H1 (cell line): Measurements from ENCODE around the gene ELL2. TPM values are rescaled to one million over a fixed set of nuclear protein-coding genes. Genes with fewer than 3 reads are reported as not detected.

Experiments used
- CTCF ChIA-PET: fragments of 300-600 bp; sonication (Branson Sonifier 250); formaldehyde crosslinking; loops from one replicate; lab custom pipeline; 2021; ENCODE audit not compliant: partially characterized antibody; lab: Charles Lee
- POLR2A ChIA-PET: fragments of 300-600 bp; sonication (Branson Sonifier 250); formaldehyde crosslinking; loops from one replicate; lab custom pipeline; 2021; ENCODE audit warnings: inconsistent platforms; ENCODE audit not compliant: partially characterized antibody; lab: Charles Lee
- DNase-seq, 2 experiments: peaks; one replicate each; pipeline versions ENCODE4 v3.0.0 to v3.0.0-alpha.2; 2010 to 2022; ENCODE audit warnings: low spot score in 2 of 2, low read depth in 1 of 2, mixed read lengths in 1 of 2
- FAIRE-seq: peaks from 2 replicates; lab custom pipeline; 2011; peaks lifted over from hg19 to GRCh38; lab: Jason Lieb, UNC
- H2AFZ ChIP-seq: 2 replicates; pipeline ENCODE4 v1.8.1; 2012; ENCODE audit warnings: low read length, inconsistent platforms
- H2AK5ac ChIP-seq: 2 replicates; pipeline ENCODE4 v1.6.1; 2013; ENCODE audit warnings: low read depth, low read length
- H2BK120ac ChIP-seq: replicated peaks from 2 replicates; pipeline ENCODE3; 2013; ENCODE audit warnings: low read depth, low read length, inconsistent platforms
- H2BK12ac ChIP-seq: 2 replicates; pipeline ENCODE4 v1.6.1; 2013; ENCODE audit warnings: low read depth, low read length
- H2BK15ac ChIP-seq: 2 replicates; pipeline ENCODE4 v1.6.1; 2013; ENCODE audit warnings: low read length
- H2BK20ac ChIP-seq: 2 replicates; pipeline ENCODE4 v1.6.1; 2013; ENCODE audit warnings: low read length
- H2BK5ac ChIP-seq: 2 replicates; pipeline ENCODE4 v1.6.1; 2013; ENCODE audit warnings: low read depth, low read length
- H3K14ac ChIP-seq: 2 replicates; pipeline ENCODE4 v1.6.1; 2013; ENCODE audit warnings: inconsistent platforms; ENCODE audit not compliant: insufficient read length
- H3K18ac ChIP-seq: 2 replicates; pipeline ENCODE4 v1.6.1; 2013; ENCODE audit warnings: low read length; ENCODE audit errors: extremely low read depth
- H3K23ac ChIP-seq: 2 replicates; pipeline ENCODE4 v1.6.1; 2013; ENCODE audit warnings: inconsistent platforms; ENCODE audit not compliant: insufficient read length
- H3K23me2 ChIP-seq: 2 replicates; pipeline ENCODE4 v1.6.1; 2013; ENCODE audit warnings: low read depth, low read length
- H3K27ac ChIP-seq: 2 replicates; pipeline ENCODE4 v1.6.1; 2011; ENCODE audit warnings: low read depth, low read length, inconsistent platforms
- H3K27me3 ChIP-seq, 4 experiments: replicated peaks in 1 of 4; 1 replicate in 1 of 4; 2 replicates in 3 of 4; pipeline versions ENCODE4 v1.6.1 to v1.8.1; 2011 to 2013; ENCODE audit warnings: low read length in 3 of 4, mild to moderate bottlenecking in 3 of 4, inconsistent platforms in 2 of 4, mixed read lengths in 2 of 4, moderate library complexity in 1 of 4; ENCODE audit not compliant: control insufficient read depth in 3 of 4, insufficient read depth in 3 of 4; ENCODE audit errors: extremely low read depth in 1 of 4
- H3K36me3 ChIP-seq, 4 experiments: 2 replicates each; pipeline versions ENCODE4 v1.6.1 to v1.8.1; 2011 to 2013; ENCODE audit warnings: mild to moderate bottlenecking in 4 of 4, low read length in 3 of 4, moderate library complexity in 2 of 4, control low read depth in 1 of 4, inconsistent platforms in 1 of 4; ENCODE audit not compliant: insufficient read depth in 4 of 4, control insufficient read depth in 2 of 4
- H3K4ac ChIP-seq: replicated peaks from 2 replicates; pipeline ENCODE3; 2013; ENCODE audit warnings: low read length, low read depth, mixed read lengths, inconsistent platforms; ENCODE audit not compliant: insufficient read length
- H3K4me1 ChIP-seq, 4 experiments: replicated peaks in 1 of 4; 1 replicate in 1 of 4; 2 replicates in 3 of 4; pipeline versions ENCODE4 v1.6.1 to v1.8.1; 2011 to 2013; ENCODE audit warnings: low read length in 3 of 4, inconsistent platforms in 2 of 4, mixed read lengths in 1 of 4; ENCODE audit not compliant: insufficient read depth in 4 of 4, control insufficient read depth in 3 of 4
- H3K4me2 ChIP-seq, 2 experiments: 2 replicates each; pipeline versions ENCODE4 v1.6.1 to v1.8.1; 2011 to 2013; ENCODE audit warnings: low read depth in 2 of 2, low read length in 2 of 2, control low read depth in 1 of 2, inconsistent platforms in 1 of 2, mild to moderate bottlenecking in 1 of 2; ENCODE audit not compliant: insufficient read depth in 1 of 2
- H3K4me3 ChIP-seq, 4 experiments: fragments of 200-600, 300-600 bp in 1 of 4; sonication (generic), shearing (Covaris generic), sonication (Bioruptor Twin) in 1 of 4; 2 replicates each; pipeline versions ENCODE4 v1.5.1 to v1.8.1; 2011 to 2016; ENCODE audit warnings: low read length in 4 of 4, low read depth in 3 of 4, control low read depth in 2 of 4, inconsistent platforms in 2 of 4, mild to moderate bottlenecking in 2 of 4, mixed read lengths in 1 of 4, moderate library complexity in 1 of 4; ENCODE audit not compliant: insufficient read depth in 2 of 4; ENCODE audit errors: extremely low read depth in 1 of 4
- H3K56ac ChIP-seq: replicated peaks from 2 replicates; pipeline ENCODE3; 2013; ENCODE audit warnings: low read depth, mild to moderate bottlenecking, mixed read lengths, low read length, inconsistent platforms; ENCODE audit not compliant: insufficient read length
- H3K79me1 ChIP-seq: 2 replicates; pipeline ENCODE4 v1.6.1; 2013; ENCODE audit warnings: low read depth, low read length, control low read depth
- H3K79me2 ChIP-seq, 2 experiments: 2 replicates each; pipeline versions ENCODE4 v1.6.1 to v1.8.1; 2012 to 2013; ENCODE audit warnings: low read length in 2 of 2, mild to moderate bottlenecking in 2 of 2, inconsistent platforms in 1 of 2; ENCODE audit not compliant: insufficient read depth in 2 of 2, control insufficient read depth in 1 of 2
- H3K9ac ChIP-seq, 4 experiments: replicated peaks in 1 of 4; 1 replicate in 1 of 4; 2 replicates in 3 of 4; pipeline versions ENCODE4 v1.6.1 to v1.8.1; 2011 to 2013; ENCODE audit warnings: low read depth in 3 of 4, low read length in 3 of 4, control low read depth in 2 of 4, mild to moderate bottlenecking in 2 of 4, moderate library complexity in 2 of 4, inconsistent platforms in 1 of 4; ENCODE audit errors: extremely low read depth in 1 of 4
- H3K9me3 ChIP-seq, 2 experiments: 2 replicates each; pipeline versions ENCODE4 v1.6.1 to v1.8.1; 2012 to 2013; ENCODE audit warnings: mild to moderate bottlenecking in 2 of 2, moderate library complexity in 2 of 2, control low read depth in 1 of 2, inconsistent platforms in 1 of 2, low read depth in 1 of 2, low read length in 1 of 2, mixed read lengths in 1 of 2; ENCODE audit not compliant: insufficient read depth in 2 of 2
- H4K20me1 ChIP-seq, 2 experiments: replicated peaks in 1 of 2; 2 replicates each; pipeline versions ENCODE3 to v1.8.1; 2011 to 2013; ENCODE audit warnings: inconsistent platforms in 2 of 2, low read length in 2 of 2, mild to moderate bottlenecking in 1 of 2; ENCODE audit not compliant: insufficient read depth in 2 of 2, control insufficient read depth in 1 of 2
- H4K5ac ChIP-seq: 2 replicates; pipeline ENCODE4 v1.6.1; 2013; ENCODE audit warnings: low read length, low read depth, mixed read lengths, inconsistent platforms; ENCODE audit not compliant: insufficient read length
- H4K8ac ChIP-seq: 2 replicates; pipeline ENCODE4 v1.8.0; 2013; ENCODE audit warnings: mild to moderate bottlenecking, moderate library complexity, low read length, inconsistent platforms; ENCODE audit not compliant: insufficient read depth; ENCODE audit errors: extremely low read depth
- H4K91ac ChIP-seq: replicated peaks from 2 replicates; pipeline ENCODE3; 2013; ENCODE audit warnings: low read length, mixed read lengths, inconsistent platforms; ENCODE audit not compliant: insufficient read length
- ASH2L ChIP-seq: fragments of 200-600, 300-600 bp; sonication (generic); IDR thresholded peaks from one replicate; pipeline ENCODE4 v1.7.1; 2017; ENCODE audit warnings: low read length
- BACH1 ChIP-seq: IDR thresholded peaks from 2 replicates; pipeline ENCODE4 v1.6.1; 2012; ENCODE audit warnings: low read length, improper control_type of control experiment
- EGR1 ChIP-seq: IDR thresholded peaks from 2 replicates; pipeline ENCODE4 v1.6.1; 2011; ENCODE audit warnings: low read depth, low read length, borderline replicate concordance
- GTF2F1 ChIP-seq: IDR thresholded peaks from 2 replicates; pipeline ENCODE4 v1.6.1; 2012; ENCODE audit warnings: low read depth, low read length, improper control_type of control experiment, borderline replicate concordance
- POLR2A ChIP-seq, 2 experiments: IDR thresholded peaks; 1 replicate in 1 of 2; 2 replicates in 1 of 2; pipeline ENCODE4 v1.6.1; 2011; ENCODE audit warnings: low read depth in 2 of 2, low read length in 2 of 2, mild to moderate bottlenecking in 2 of 2; ENCODE audit errors: control extremely low read depth in 1 of 2
- SP1 ChIP-seq: IDR thresholded peaks from 2 replicates; pipeline ENCODE4 v1.6.1; 2011; ENCODE audit warnings: low read depth, low read length
- SRF ChIP-seq: IDR thresholded peaks from 2 replicates; pipeline ENCODE4 v1.6.1; 2011; ENCODE audit warnings: mild to moderate bottlenecking, low read depth, low read length, moderate library complexity
- SUZ12 ChIP-seq: fragments of 200-600 bp; sonication (generic); IDR thresholded peaks from 2 replicates; pipeline ENCODE4 v1.6.1; 2012; ENCODE audit warnings: mild to moderate bottlenecking, inconsistent platforms, low read length, moderate library complexity, mixed read lengths
- TAF1 ChIP-seq: IDR thresholded peaks from 2 replicates; pipeline ENCODE4 v1.6.1; 2011; ENCODE audit warnings: mild to moderate bottlenecking, low read depth, low read length
- TCF12 ChIP-seq: IDR thresholded peaks from 2 replicates; pipeline ENCODE4 v1.6.1; 2011; ENCODE audit warnings: low read depth, mild to moderate bottlenecking, low read length
- polyA plus RNA-seq, 7 experiments: library from polyadenylated mRNA; depleted of rRNA in 3 of 7; stranded (reverse) in 5 of 7; unstranded in 2 of 7; fragments of >200 nt in 5 of 7; fragments of 200-250 nt in 2 of 7; gene quantifications; 1 replicate in 5 of 7; 2 replicates in 1 of 7; 4 replicates in 1 of 7; pipeline versions ENCODE4 v1.2.1 to v1.2.3, GENCODE V29; 2011 to 2013; ENCODE audit warnings: missing spikeins in 2 of 7, mixed read lengths in 2 of 7
- total RNA-seq: library from RNA; stranded (reverse); fragmentation: NEBNext Ultra II Directional; extraction: Animal tissue kit (Norgen Biotek cat#: 25700); gene quantifications from 2 replicates; pipeline ENCODE4 v1.2.1, GENCODE V29; 2021

Gene ELL2
- total and polyA plus RNA-seq, 2 of the 8 experiments (the other 6 are each of a cell fraction or from before 2014, with no cell fraction given): 6.3 to 29.4 TPM

DNA sequence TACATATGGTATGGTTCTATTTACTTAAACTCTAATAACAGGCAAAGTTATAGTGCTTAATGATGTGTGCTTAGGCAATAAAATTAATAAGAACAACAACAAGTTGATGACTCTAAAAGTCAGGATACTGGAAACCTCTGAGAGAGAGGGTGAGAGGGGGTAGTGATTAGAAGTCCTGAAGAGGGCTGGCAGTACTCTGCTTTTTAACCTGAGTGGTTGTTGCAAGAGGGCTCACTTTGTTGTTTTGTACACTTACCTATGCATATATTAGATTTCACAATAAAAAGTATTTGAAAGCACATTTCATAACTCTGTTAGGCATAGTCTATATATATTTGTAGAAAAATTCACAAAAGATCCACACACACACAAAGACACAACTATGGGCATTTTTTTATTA, 21.4 kb upstream of the ELL2 start:
- Histone ChIP-seq H3K4me2 (no peak overlapping the region), H3K56ac (no peak overlapping the region), H3K23me2 (no peaks in the 10 kb centered on the region), H3K4ac (no peak overlapping the region), H3K27ac (no peak overlapping the region), H3K9me3 (no peaks in the 10 kb centered on the region), H2BK5ac (no peak overlapping the region), H3K23ac (no peak overlapping the region), H3K79me2 (no peaks in the 10 kb centered on the region), H4K5ac (no peak overlapping the region), H3K9ac (no peak overlapping the region), H2BK120ac (no peak overlapping the region), H3K4me1 (no peaks in the 10 kb centered on the region), H3K79me1 (no peaks in the 10 kb centered on the region), H4K8ac (no peak overlapping the region), H2BK20ac (no peak overlapping the region), H3K36me3 (no peaks in the 10 kb centered on the region), H2AFZ (no peak overlapping the region), H4K20me1 (no peaks in the 10 kb centered on the region), H3K4me3 (no peak overlapping the region), H2BK15ac (no peak overlapping the region), H2BK12ac (no peak overlapping the region), H2AK5ac (no peak overlapping the region), H3K18ac (no peak overlapping the region), H3K27me3 (no peaks in the 10 kb centered on the region), H3K14ac (no peak overlapping the region), H4K91ac (no peak overlapping the region)
- FAIRE-seq: no peak
- DNase-seq: no peak
- POLR2A ChIA-PET: no interaction called here
- CTCF ChIA-PET: no interaction called here
- TF ChIP-seq TAF1 (no peak), GTF2F1 (no peak), ASH2L (no peak), EGR1 (no peak), TCF12 (no peak), POLR2A (IDR thresholded peaks at IDR 0.05; ENCODE audit: control extremely low read depth in 1 of 2, low read depth in 2 of 2, low read length in 2 of 2) (no peak), SUZ12 (no peak), SRF (no peak), BACH1 (no peak), SP1 (no peak)
